GM12878 (cell line): ENCODE results near the gene PPP1R27. TPM values are rescaled to one million over a fixed set of nuclear protein-coding genes. Genes with fewer than 3 reads are reported as not detected.

ENCODE experiments used
- MYC ChIP-seq: IDR thresholded peaks from 2 replicates; pipeline ENCODE4 v1.6.1; 2011; ENCODE audit warnings: mild to moderate bottlenecking, low read length, moderate library complexity, inconsistent platforms; ENCODE audit not compliant: insufficient read depth, insufficient replicate concordance, insufficient read length, severe bottlenecking
- NFYA ChIP-seq: IDR thresholded peaks from 2 replicates; pipeline ENCODE4 v1.6.1; 2011; ENCODE audit warnings: low read depth, mild to moderate bottlenecking, low read length, improper control_type of control experiment, borderline replicate concordance
- NR2C2 ChIP-seq: IDR thresholded peaks from 2 replicates; pipeline ENCODE4 v1.6.1; 2011; ENCODE audit warnings: borderline replicate concordance, low read depth; ENCODE audit not compliant: control insufficient read depth, insufficient read length
- SMAD1 ChIP-seq: fragments of 450-650 bp; IDR thresholded peaks from 2 replicates; pipeline ENCODE4 v1.6.1; 2018; ENCODE audit warnings: mild to moderate bottlenecking, low read depth; ENCODE audit not compliant: partially characterized antibody
- SRF ChIP-seq, 2 experiments: IDR thresholded peaks; 2 replicates each; pipeline ENCODE4 v1.6.1; 2011; ENCODE audit warnings: low read depth in 2 of 2, low read length in 2 of 2, mild to moderate bottlenecking in 1 of 2, moderate library complexity in 1 of 2
- ZNF207 ChIP-seq: fragments of 450-650 bp; IDR thresholded peaks from 2 replicates; pipeline ENCODE4 v1.6.1; 2014; ENCODE audit warnings: antibody characterized with exemption, mild to moderate bottlenecking, borderline replicate concordance
- ZNF217 ChIP-seq: fragments of 450-650 bp; IDR thresholded peaks from 2 replicates; pipeline ENCODE4 v1.6.1; 2017; ENCODE audit warnings: antibody characterized with exemption, mild to moderate bottlenecking
- ZSCAN29 ChIP-seq: fragments of 450-650 bp; IDR thresholded peaks from 2 replicates; pipeline ENCODE4 v1.6.1; 2017; ENCODE audit warnings: mild to moderate bottlenecking, moderate library complexity
- polyA plus RNA-seq, 11 experiments: library from polyadenylated mRNA; depleted of rRNA in 4 of 11; unstranded in 6 of 11; stranded (reverse) in 5 of 11; fragments of >200 nt; fragmentation: Nextera tagmentation in 4 of 11; fragmentation: Illumina TruSeq in 1 of 11; extraction: Ambion mirVana in 4 of 11; extraction: Trizol in 1 of 11; gene quantifications; 1 replicate in 1 of 11; 2 replicates in 10 of 11; pipeline versions ENCODE4 v1.2.1 to v1.2.3, GENCODE V29; 2011 to 2016; ENCODE audit warnings: inconsistent platforms in 2 of 11, missing spikeins in 2 of 11, low read depth in 1 of 11
- total RNA-seq, 4 experiments: library from RNA; depleted of rRNA in 3 of 4; stranded (reverse); fragments of >200 nt in 3 of 4; fragmentation: Illumina TruSeq in 1 of 4; extraction: Trizol in 1 of 4; gene quantifications; 2 replicates each; pipeline versions ENCODE4 v1.2.1 to v1.2.3, GENCODE V29; 2013 to 2021
- TF ChIP-seq, protein P1 (sequence below), 3 experiments: IDR thresholded peaks in 2 of 3; conservative IDR thresholded peaks in 1 of 3; 2 replicates each; pipeline ENCODE4 v1.5.1; 2011; ENCODE audit warnings: low read depth in 3 of 3, low read length in 3 of 3, mild to moderate bottlenecking in 3 of 3, control low read depth in 2 of 3, moderate library complexity in 2 of 3, inconsistent platforms in 1 of 3, mixed read lengths in 1 of 3; ENCODE audit not compliant: control insufficient read depth in 2 of 3, insufficient read depth in 1 of 3; ENCODE audit errors: extremely low read depth in 1 of 3
- TF ChIP-seq, protein P2 (sequence below): fragments of 450-650 bp; formaldehyde crosslinking; IDR thresholded peaks from 2 replicates; pipeline ENCODE4 v1.5.0; 2022; ENCODE audit warnings: mild to moderate bottlenecking, missing genetic modification characterization
- TF ChIP-seq, protein P3 (sequence below): IDR thresholded peaks from 2 replicates; pipeline ENCODE4 v1.6.1; 2012; ENCODE audit warnings: low read depth, low read length, improper control_type of control experiment
- TF ChIP-seq, protein P4 (sequence below): fragments of 450-650 bp; IDR thresholded peaks from 2 replicates; pipeline ENCODE4 v1.6.1; 2017; ENCODE audit warnings: mild to moderate bottlenecking, low read depth, inconsistent platforms; ENCODE audit not compliant: poor library complexity, severe bottlenecking
- TF ChIP-seq, protein P5 (sequence below): IDR thresholded peaks from 2 replicates; pipeline ENCODE4 v1.6.1; 2011; ENCODE audit warnings: mild to moderate bottlenecking, low read depth, low read length, moderate library complexity; ENCODE audit not compliant: insufficient replicate concordance
- TF ChIP-seq, protein P6 (sequence below): fragments of 450-650 bp; formaldehyde crosslinking; IDR thresholded peaks from 2 replicates; pipeline ENCODE4 v1.4.0; 2020; ENCODE audit warnings: mild to moderate bottlenecking, moderate library complexity

PPP1R27 gene
- total and polyA plus RNA-seq, 10 of the 15 experiments (the other 5 are each of a cell fraction or from before 2014, with no cell fraction given), result 0.17 to 1.6 (median 0.49) TPM; not detected in 3

DNA sequence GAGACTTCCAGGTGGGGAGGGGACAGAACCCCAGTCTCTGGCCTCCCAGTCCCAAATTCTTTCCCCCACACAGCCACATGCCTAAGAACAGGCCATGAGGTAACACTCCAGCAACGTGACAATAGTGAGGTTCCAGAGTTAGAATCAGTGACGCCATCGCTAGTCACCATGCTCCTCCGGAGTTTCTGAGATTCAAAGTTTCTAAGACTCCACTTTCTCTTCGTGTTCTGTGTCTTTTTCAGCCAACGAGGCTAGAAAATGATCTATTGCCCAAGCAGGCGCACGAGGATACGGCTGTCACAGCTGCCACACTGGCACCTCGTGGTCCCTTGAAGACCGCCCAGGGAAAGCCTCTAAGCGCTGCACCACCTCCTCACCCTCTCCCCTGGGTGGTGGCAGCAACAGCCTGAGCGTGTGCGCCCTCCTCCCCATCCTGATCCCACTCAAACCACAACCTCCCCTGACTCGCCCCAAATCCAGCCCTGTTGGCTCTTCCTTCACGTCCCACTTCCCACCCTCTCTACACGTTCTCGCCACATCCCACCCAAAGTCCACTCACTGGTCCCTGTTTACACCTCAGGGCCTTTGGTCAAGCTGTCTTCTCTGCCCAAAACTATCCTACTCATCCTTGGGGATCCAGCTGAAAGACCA, 2.8 kb downstream of the PPP1R27 start (continued):
- TF ChIP-seq, protein P1, sequence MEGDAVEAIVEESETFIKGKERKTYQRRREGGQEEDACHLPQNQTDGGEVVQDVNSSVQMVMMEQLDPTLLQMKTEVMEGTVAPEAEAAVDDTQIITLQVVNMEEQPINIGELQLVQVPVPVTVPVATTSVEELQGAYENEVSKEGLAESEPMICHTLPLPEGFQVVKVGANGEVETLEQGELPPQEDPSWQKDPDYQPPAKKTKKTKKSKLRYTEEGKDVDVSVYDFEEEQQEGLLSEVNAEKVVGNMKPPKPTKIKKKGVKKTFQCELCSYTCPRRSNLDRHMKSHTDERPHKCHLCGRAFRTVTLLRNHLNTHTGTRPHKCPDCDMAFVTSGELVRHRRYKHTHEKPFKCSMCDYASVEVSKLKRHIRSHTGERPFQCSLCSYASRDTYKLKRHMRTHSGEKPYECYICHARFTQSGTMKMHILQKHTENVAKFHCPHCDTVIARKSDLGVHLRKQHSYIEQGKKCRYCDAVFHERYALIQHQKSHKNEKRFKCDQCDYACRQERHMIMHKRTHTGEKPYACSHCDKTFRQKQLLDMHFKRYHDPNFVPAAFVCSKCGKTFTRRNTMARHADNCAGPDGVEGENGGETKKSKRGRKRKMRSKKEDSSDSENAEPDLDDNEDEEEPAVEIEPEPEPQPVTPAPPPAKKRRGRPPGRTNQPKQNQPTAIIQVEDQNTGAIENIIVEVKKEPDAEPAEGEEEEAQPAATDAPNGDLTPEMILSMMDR (IDR thresholded peaks at IDR 0.05 in 2 of 3, conservative IDR thresholded peaks at IDR 0.05 in 1 of 3; ENCODE audit: control insufficient read depth in 2 of 3, extremely low read depth in 1 of 3, insufficient read depth in 1 of 3, low read depth in 3 of 3, low read length in 3 of 3), result no peak
- TF ChIP-seq, protein P2, sequence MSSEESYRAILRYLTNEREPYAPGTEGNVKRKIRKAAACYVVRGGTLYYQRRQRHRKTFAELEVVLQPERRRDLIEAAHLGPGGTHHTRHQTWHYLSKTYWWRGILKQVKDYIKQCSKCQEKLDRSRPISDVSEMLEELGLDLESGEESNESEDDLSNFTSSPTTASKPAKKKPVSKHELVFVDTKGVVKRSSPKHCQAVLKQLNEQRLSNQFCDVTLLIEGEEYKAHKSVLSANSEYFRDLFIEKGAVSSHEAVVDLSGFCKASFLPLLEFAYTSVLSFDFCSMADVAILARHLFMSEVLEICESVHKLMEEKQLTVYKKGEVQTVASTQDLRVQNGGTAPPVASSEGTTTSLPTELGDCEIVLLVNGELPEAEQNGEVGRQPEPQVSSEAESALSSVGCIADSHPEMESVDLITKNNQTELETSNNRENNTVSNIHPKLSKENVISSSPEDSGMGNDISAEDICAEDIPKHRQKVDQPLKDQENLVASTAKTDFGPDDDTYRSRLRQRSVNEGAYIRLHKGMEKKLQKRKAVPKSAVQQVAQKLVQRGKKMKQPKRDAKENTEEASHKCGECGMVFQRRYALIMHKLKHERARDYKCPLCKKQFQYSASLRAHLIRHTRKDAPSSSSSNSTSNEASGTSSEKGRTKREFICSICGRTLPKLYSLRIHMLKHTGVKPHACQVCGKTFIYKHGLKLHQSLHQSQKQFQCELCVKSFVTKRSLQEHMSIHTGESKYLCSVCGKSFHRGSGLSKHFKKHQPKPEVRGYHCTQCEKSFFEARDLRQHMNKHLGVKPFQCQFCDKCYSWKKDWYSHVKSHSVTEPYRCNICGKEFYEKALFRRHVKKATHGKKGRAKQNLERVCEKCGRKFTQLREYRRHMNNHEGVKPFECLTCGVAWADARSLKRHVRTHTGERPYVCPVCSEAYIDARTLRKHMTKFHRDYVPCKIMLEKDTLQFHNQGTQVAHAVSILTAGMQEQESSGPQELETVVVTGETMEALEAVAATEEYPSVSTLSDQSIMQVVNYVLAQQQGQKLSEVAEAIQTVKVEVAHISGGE (CRISPR knock-in tag), result no peak
- TF ChIP-seq NR2C2, result no peak
- TF ChIP-seq ZSCAN29, result no peak
- no peak for TF ChIP-seq SRF (IDR thresholded peaks at IDR 0.05; ENCODE audit: low read depth in 2 of 2, low read length in 2 of 2)
- no peak for TF ChIP-seq ZNF207
- TF ChIP-seq SMAD1, result no peak
- TF ChIP-seq, protein P3, sequence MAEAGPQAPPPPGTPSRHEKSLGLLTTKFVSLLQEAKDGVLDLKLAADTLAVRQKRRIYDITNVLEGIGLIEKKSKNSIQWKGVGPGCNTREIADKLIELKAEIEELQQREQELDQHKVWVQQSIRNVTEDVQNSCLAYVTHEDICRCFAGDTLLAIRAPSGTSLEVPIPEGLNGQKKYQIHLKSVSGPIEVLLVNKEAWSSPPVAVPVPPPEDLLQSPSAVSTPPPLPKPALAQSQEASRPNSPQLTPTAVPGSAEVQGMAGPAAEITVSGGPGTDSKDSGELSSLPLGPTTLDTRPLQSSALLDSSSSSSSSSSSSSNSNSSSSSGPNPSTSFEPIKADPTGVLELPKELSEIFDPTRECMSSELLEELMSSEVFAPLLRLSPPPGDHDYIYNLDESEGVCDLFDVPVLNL, result no peak
- no peak for TF ChIP-seq NFYA
- TF ChIP-seq, protein P4, sequence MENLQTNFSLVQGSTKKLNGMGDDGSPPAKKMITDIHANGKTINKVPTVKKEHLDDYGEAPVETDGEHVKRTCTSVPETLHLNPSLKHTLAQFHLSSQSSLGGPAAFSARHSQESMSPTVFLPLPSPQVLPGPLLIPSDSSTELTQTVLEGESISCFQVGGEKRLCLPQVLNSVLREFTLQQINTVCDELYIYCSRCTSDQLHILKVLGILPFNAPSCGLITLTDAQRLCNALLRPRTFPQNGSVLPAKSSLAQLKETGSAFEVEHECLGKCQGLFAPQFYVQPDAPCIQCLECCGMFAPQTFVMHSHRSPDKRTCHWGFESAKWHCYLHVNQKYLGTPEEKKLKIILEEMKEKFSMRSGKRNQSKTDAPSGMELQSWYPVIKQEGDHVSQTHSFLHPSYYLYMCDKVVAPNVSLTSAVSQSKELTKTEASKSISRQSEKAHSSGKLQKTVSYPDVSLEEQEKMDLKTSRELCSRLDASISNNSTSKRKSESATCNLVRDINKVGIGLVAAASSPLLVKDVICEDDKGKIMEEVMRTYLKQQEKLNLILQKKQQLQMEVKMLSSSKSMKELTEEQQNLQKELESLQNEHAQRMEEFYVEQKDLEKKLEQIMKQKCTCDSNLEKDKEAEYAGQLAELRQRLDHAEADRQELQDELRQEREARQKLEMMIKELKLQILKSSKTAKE, result no peak
- TF ChIP-seq MYC, result peak; percentile 22
- TF ChIP-seq, protein P5, sequence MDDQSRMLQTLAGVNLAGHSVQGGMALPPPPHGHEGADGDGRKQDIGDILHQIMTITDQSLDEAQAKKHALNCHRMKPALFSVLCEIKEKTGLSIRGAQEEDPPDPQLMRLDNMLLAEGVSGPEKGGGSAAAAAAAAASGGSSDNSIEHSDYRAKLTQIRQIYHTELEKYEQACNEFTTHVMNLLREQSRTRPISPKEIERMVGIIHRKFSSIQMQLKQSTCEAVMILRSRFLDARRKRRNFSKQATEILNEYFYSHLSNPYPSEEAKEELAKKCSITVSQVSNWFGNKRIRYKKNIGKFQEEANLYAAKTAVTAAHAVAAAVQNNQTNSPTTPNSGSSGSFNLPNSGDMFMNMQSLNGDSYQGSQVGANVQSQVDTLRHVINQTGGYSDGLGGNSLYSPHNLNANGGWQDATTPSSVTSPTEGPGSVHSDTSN, result no peak
- TF ChIP-seq ZNF217, result no peak
- TF ChIP-seq, protein P6, sequence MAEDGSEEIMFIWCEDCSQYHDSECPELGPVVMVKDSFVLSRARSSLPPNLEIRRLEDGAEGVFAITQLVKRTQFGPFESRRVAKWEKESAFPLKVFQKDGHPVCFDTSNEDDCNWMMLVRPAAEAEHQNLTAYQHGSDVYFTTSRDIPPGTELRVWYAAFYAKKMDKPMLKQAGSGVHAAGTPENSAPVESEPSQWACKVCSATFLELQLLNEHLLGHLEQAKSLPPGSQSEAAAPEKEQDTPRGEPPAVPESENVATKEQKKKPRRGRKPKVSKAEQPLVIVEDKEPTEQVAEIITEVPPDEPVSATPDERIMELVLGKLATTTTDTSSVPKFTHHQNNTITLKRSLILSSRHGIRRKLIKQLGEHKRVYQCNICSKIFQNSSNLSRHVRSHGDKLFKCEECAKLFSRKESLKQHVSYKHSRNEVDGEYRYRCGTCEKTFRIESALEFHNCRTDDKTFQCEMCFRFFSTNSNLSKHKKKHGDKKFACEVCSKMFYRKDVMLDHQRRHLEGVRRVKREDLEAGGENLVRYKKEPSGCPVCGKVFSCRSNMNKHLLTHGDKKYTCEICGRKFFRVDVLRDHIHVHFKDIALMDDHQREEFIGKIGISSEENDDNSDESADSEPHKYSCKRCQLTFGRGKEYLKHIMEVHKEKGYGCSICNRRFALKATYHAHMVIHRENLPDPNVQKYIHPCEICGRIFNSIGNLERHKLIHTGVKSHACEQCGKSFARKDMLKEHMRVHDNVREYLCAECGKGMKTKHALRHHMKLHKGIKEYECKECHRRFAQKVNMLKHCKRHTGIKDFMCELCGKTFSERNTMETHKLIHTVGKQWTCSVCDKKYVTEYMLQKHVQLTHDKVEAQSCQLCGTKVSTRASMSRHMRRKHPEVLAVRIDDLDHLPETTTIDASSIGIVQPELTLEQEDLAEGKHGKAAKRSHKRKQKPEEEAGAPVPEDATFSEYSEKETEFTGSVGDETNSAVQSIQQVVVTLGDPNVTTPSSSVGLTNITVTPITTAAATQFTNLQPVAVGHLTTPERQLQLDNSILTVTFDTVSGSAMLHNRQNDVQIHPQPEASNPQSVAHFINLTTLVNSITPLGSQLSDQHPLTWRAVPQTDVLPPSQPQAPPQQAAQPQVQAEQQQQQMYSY (CRISPR knock-in tag), result no peak
